Thoracic aorta (tissue), 2 donors: ENCODE measurements around the gene UBA52. TPM values are rescaled to one million over a fixed set of nuclear protein-coding genes. Genes with fewer than 3 reads are reported as not detected.
"Not testable (repeated sequence)": the region's sequence is repeated elsewhere in the genome, so short reads cannot be mapped to it uniquely, and the experiment has no call there.

ENCODE experiments used
- ATAC-seq: fragments of 150-250 bp; one replicate; pipeline ENCODE4 v1.8.0; 2017; ENCODE audit warnings: low read depth; ENCODE audit not compliant: insufficient number of reproducible peaks, low FRiP score
- DNase-seq: peaks from one replicate; pipeline ENCODE4 v3.0.0-alpha.2; 2020; ENCODE audit warnings: low spot score
- H3K27ac ChIP-seq, 2 donors: fragments of 200-600 bp; sonication (generic); 1 replicate in 1 of 2; 2 replicates in 1 of 2; pipeline ENCODE4 v1.5.1; 2016; ENCODE audit warnings: mild to moderate bottlenecking in 2 of 2, moderate library complexity in 2 of 2
- H3K27me3 ChIP-seq: fragments of 200-600 bp; sonication (generic); replicated peaks from 2 replicates; pipeline ENCODE4 v1.6.0; 2016; ENCODE audit warnings: mild to moderate bottlenecking; ENCODE audit not compliant: insufficient read depth
- H3K36me3 ChIP-seq: fragments of 200-600 bp; sonication (generic); one replicate; pipeline ENCODE4 v1.5.1; 2016
- H3K4me1 ChIP-seq, 2 donors: fragments of 200-600 bp; sonication (generic); 1 replicate in 1 of 2; 2 replicates in 1 of 2; pipeline versions ENCODE4 v1.5.1 to v1.6.0; 2016; ENCODE audit warnings: low read depth in 2 of 2, mild to moderate bottlenecking in 1 of 2; ENCODE audit not compliant: control insufficient read depth in 1 of 2
- H3K4me3 ChIP-seq: fragments of 200-600 bp; sonication (generic); 2 replicates; pipeline ENCODE4 v1.5.1; 2016; ENCODE audit warnings: mild to moderate bottlenecking
- H3K9me3 ChIP-seq: fragments of 200-600 bp; sonication (generic); 2 replicates; pipeline ENCODE4 v1.5.1; 2016
- total RNA-seq, 2 donors: library from RNA; depleted of rRNA; stranded (reverse); fragments of >200 nt; gene quantifications; one replicate each; pipeline versions ENCODE4 v1.1.0 to v1.2.3, GENCODE V29; 2016
- TF ChIP-seq, protein P1 (sequence below): fragments of 200-600 bp; sonication (generic); IDR thresholded peaks from one replicate; pipeline ENCODE4 v1.5.1; 2019; ENCODE audit warnings: antibody characterized with exemption

Gene UBA52
- total RNA-seq, 2 donors from 2014 or later: 306 to 438 TPM

DNA sequence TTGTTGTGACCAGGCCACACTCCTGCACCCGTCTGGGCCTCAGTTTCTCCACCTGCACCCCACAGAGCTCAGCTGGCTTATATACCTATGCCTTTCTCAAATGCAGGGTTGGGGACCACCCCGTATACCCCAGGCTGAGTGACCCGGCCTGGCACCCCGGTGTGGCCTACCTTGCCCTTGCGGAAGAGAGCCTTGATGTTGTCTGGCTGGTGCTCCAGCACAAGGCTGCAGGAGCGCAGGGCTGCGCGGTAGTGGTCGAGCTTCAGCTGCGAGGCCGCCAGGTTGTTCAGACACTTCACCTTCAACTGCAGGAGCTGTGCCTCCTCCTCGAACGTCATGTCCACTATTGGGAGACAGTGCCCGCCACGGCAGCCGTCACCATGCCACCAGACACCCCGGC, 34.2 kb upstream of the UBA52 start:
- TF ChIP-seq, protein P1, sequence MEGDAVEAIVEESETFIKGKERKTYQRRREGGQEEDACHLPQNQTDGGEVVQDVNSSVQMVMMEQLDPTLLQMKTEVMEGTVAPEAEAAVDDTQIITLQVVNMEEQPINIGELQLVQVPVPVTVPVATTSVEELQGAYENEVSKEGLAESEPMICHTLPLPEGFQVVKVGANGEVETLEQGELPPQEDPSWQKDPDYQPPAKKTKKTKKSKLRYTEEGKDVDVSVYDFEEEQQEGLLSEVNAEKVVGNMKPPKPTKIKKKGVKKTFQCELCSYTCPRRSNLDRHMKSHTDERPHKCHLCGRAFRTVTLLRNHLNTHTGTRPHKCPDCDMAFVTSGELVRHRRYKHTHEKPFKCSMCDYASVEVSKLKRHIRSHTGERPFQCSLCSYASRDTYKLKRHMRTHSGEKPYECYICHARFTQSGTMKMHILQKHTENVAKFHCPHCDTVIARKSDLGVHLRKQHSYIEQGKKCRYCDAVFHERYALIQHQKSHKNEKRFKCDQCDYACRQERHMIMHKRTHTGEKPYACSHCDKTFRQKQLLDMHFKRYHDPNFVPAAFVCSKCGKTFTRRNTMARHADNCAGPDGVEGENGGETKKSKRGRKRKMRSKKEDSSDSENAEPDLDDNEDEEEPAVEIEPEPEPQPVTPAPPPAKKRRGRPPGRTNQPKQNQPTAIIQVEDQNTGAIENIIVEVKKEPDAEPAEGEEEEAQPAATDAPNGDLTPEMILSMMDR: no peak
- no peaks in the 10 kb centered on the region for H3K9me3 ChIP-seq
- H3K4me3 ChIP-seq: no peak overlapping the region
- peaks cover 10 to 14% of the 10 kb centered on the region in 2 donors for H3K4me1 ChIP-seq
- peaks cover 51% of the 10 kb centered on the region for H3K36me3 ChIP-seq
- no peak for ATAC-seq
- no peaks in the 10 kb centered on the region for H3K27me3 ChIP-seq
- no peak for DNase-seq
- no peak overlapping the region for H3K27ac ChIP-seq

DNA sequence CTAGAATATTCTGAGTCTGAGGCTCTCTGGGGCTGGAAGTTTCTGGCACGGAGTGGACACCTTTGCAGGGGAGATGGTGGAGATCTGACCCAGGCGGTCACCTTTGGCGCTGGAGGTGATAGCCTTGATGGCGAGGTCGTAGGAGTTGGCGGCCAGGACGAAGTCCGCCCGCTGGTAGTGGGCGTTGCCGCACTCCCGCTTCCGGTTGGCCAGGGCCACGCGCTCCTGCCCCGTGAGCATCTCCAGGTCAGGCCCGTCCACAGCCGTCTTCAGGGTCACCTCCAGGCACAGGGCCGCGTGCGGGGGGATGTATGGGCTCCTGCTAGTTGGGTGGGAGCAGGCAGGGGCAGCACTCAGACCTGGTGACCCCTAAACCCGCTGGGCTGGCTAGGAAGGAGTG, 33.5 kb upstream of the UBA52 start:
- Histone ChIP-seq H3K9me3 (no peaks in the 10 kb centered on the region), H3K4me1 (peaks cover 11 to 15% of the 10 kb centered on the region in 2 donors), H3K4me3 (no peak overlapping the region), H3K36me3 (peaks cover 44% of the 10 kb centered on the region), H3K27me3 (no peaks in the 10 kb centered on the region), H3K27ac (no peak overlapping the region)
- DNase-seq (no peak), ATAC-seq (no peak)
- TF ChIP-seq, protein P1: no peak

DNA sequence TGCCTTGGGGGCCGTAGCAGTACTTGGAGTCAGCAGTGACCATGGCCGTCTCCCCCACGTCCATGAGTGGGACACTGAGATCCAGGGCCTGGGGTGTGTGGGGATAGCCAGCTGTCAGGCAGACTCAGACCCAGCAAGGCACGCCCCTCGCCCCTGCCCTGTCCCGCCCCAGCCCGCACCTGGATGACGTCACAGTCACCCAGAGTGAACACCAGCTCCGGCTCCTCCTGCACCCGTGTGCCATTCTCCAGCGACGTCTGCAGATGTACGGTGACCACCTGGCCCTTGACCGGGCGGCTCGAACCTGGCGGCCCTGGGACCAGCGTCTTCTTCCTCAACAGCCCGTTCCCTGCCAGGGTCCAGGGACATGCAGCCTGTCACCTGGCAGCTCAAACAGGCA, 32.3 kb upstream of the UBA52 start:
- Histone ChIP-seq H3K4me1 (peaks cover 11 to 20% of the 10 kb centered on the region in 2 donors), H3K27ac (no peak overlapping the region), H3K36me3 (peaks cover 40% of the 10 kb centered on the region), H3K27me3 (no peaks in the 10 kb centered on the region), H3K9me3 (no peaks in the 10 kb centered on the region), H3K4me3 (no peak overlapping the region)
- DNase-seq (no peak), ATAC-seq (no peak)
- TF ChIP-seq, protein P1: no peak

- H3K4me1 ChIP-seq: peaks cover 11 to 20% of the 10 kb centered on the region in 2 donors
- not testable (repeated sequence) for H3K27me3 ChIP-seq, DNase-seq, H3K9me3 ChIP-seq, ATAC-seq, H3K4me3 ChIP-seq, H3K27ac ChIP-seq
- H3K36me3 ChIP-seq: peaks cover 40% of the 10 kb centered on the region
Measured at GRCh38 chr19:18540200-18540599, 31.5 kb upstream of the UBA52 start.

DNA sequence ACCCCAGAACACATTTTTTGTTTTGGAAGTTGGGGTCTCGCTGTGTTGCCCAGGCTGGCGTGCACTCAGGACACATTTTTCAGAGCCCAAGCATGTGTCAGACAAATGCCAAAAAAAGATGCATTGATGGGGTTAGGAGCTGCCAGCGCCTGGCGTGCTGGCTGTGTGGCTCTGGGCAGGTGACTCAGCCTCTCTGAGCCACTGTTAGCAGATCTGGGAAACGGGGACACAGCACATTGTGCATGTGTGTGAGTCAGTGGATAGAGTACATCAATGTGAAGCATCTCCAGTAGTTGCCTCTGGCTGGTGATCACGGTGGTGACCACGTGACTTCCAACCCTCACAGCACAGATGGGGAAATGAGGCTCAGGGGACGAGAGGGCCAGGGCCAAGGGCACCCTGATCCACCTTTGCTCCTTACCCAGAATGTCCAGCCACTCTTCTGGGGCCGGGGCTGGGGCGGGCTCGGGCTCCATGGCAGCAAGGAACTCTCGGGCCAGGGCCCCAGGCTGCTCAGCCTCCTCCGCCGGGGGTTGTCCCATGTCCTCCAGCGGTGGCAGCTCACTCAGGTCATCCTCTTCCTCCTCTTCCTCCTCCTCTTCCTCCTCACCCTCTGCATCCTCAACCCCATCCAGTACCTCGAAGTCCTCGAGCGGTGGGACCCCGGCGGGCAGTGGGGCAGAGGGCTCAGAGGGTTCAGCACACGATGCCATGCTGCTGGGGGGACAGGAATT, 30.2 kb upstream of the UBA52 start:
- TF ChIP-seq, protein P1: no peak
- no peak for DNase-seq
- Histone ChIP-seq H3K4me1 (peaks cover 11 to 20% of the 10 kb centered on the region in 2 donors), H3K36me3 (peaks cover 34% of the 10 kb centered on the region), H3K27ac (peak overlapping the region in 1 of 2 donors; percentile 53), H3K27me3 (no peaks in the 10 kb centered on the region), H3K4me3 (peak overlapping the region; percentile 82), H3K9me3 (no peaks in the 10 kb centered on the region)
- no peak for ATAC-seq
